ACHN (cell line): ENCODE data around the gene PRSS8.

Source experiments
- DNase-seq: peaks from one replicate; pipeline ENCODE4 v3.0.0-alpha.2; 2015
- in situ Hi-C: cut with HindIII; loops from 2 replicates; pipeline ENCODE4 v1.10.0; 2017; ENCODE audit warnings: low sequenced_read_pairs, low pct_ligation_motif_present, low pct_unique_long_range_greater_than_20kb

The PRSS8 gene

GRCh38 chr16:31087481-31087880, 48.0 kb downstream of the PRSS8 start:
- DNase-seq: no peak
- in situ Hi-C loops: no loop called here

- no peak for DNase-seq
- in situ Hi-C loops: no loop called here
Measured at GRCh38 chr16:31086629-31086906, 49.0 kb downstream of the PRSS8 start.

- in situ Hi-C loops: no loop called here
- no peak for DNase-seq
Measured at GRCh38 chr16:31085873-31086628, 49.5 kb downstream of the PRSS8 start.

- in situ Hi-C loops: no loop called here
- no peak for DNase-seq
Measured at GRCh38 chr16:31085411-31085810, 50.1 kb downstream of the PRSS8 start.

GRCh38 chr16:31084584-31085302, 50.8 kb downstream of the PRSS8 start:
- in situ Hi-C loops: no loop called here
- no peak for DNase-seq

GRCh38 chr16:31083981-31084380, 51.5 kb downstream of the PRSS8 start:
- no peak for DNase-seq
- in situ Hi-C loops: no loop called here

GRCh38 chr16:31083556-31083955, 52.0 kb downstream of the PRSS8 start:
- in situ Hi-C loops: no loop called here
- no peak for DNase-seq

GRCh38 chr16:31083081-31083480, 52.4 kb downstream of the PRSS8 start:
- DNase-seq: no peak
- in situ Hi-C loops: no loop called here

- DNase-seq: no peak
- in situ Hi-C loops: no loop called here
Measured at GRCh38 chr16:31082368-31083045, 53.0 kb downstream of the PRSS8 start.
